AG04450 (cell line): ENCODE data around the gene UGP2. TPM values are rescaled to one million over a fixed set of nuclear protein-coding genes. Genes with fewer than 3 reads are reported as not detected.

Experiments used
- CTCF ChIA-PET: fragments of 300-600, 350-600 bp; formaldehyde crosslinking; extraction: SDS; loops from one replicate; lab custom pipeline; 2022; ENCODE audit warnings: antibody characterized with exemption, inconsistent platforms; lab: Charles Lee
- POLR2A ChIA-PET: fragments of 350-600 bp; formaldehyde crosslinking; extraction: SDS; loops from one replicate; lab custom pipeline; 2021; ENCODE audit warnings: antibody characterized with exemption, inconsistent platforms; lab: Yijun Ruan, JAX
- DNase-seq: peaks from one replicate; pipeline ENCODE4 v3.0.0-alpha.2; 2011; ENCODE audit warnings: low read depth, low spot score
- H3K27ac ChIP-seq: one replicate; pipeline ENCODE4 v1.5.1; 2012; ENCODE audit warnings: low read depth, low read length, control low read depth
- H3K27me3 ChIP-seq: one replicate; pipeline ENCODE4 v1.6.0; 2012; ENCODE audit warnings: low read length; ENCODE audit not compliant: control insufficient read depth, insufficient read depth
- H3K4me3 ChIP-seq: 2 replicates; pipeline ENCODE4 v1.5.1; 2011; ENCODE audit warnings: mild to moderate bottlenecking, low read depth, low read length, control low read depth
- H3K9me3 ChIP-seq: 2 replicates; pipeline ENCODE4 v1.5.1; 2012; ENCODE audit warnings: low read length; ENCODE audit not compliant: control insufficient read depth, insufficient read depth
- polyA plus RNA-seq: library from polyadenylated mRNA; depleted of rRNA; stranded (reverse); fragments of >200 nt; gene quantifications from 2 replicates; pipeline ENCODE4 v1.2.3, GENCODE V29; 2011
- TF ChIP-seq, protein P1 (sequence below): IDR thresholded peaks from 2 replicates; pipeline ENCODE4 v1.5.1; 2011; ENCODE audit warnings: low read depth, low read length, control low read depth, inconsistent platforms

The UGP2 gene
- polyA plus RNA-seq, 1 experiment = 121 TPM

DNA sequence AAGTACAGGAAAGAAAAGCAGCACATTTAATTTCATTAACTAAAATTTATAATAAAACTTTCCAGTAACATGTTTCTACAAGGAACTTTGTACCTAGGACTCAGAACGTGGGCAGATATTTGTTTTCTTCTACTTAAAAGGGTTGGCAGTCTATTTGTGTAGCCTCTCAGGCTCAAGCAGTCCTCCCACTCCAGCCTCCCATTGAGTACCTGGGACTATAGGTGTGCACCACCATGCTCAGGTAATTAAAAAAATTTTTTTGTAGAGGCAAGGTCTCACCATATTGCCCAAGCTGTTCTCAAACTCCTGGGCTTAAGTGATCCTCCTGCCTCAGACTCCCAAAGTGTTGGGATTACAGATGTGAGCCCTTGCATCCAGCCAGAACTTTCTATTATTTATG lies 36.8 kb downstream of the UGP2 start:
- Histone ChIP-seq H3K27me3 (no peaks in the 10 kb centered on the region), H3K27ac (no peak overlapping the region), H3K9me3 (no peaks in the 10 kb centered on the region; the same call in 1 of the 2 replicates), H3K4me3 (no peak overlapping the region)
- ChIA-PET CTCF (interaction anchor here (0.8 kb wide), 1 partner anchor 17 kb away, joined by 5 read pairs; no protein-coding TSS in a partner anchor), POLR2A (no interaction called here)
- TF ChIP-seq, protein P1, sequence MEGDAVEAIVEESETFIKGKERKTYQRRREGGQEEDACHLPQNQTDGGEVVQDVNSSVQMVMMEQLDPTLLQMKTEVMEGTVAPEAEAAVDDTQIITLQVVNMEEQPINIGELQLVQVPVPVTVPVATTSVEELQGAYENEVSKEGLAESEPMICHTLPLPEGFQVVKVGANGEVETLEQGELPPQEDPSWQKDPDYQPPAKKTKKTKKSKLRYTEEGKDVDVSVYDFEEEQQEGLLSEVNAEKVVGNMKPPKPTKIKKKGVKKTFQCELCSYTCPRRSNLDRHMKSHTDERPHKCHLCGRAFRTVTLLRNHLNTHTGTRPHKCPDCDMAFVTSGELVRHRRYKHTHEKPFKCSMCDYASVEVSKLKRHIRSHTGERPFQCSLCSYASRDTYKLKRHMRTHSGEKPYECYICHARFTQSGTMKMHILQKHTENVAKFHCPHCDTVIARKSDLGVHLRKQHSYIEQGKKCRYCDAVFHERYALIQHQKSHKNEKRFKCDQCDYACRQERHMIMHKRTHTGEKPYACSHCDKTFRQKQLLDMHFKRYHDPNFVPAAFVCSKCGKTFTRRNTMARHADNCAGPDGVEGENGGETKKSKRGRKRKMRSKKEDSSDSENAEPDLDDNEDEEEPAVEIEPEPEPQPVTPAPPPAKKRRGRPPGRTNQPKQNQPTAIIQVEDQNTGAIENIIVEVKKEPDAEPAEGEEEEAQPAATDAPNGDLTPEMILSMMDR = no peak
- DNase-seq = no peak

DNA sequence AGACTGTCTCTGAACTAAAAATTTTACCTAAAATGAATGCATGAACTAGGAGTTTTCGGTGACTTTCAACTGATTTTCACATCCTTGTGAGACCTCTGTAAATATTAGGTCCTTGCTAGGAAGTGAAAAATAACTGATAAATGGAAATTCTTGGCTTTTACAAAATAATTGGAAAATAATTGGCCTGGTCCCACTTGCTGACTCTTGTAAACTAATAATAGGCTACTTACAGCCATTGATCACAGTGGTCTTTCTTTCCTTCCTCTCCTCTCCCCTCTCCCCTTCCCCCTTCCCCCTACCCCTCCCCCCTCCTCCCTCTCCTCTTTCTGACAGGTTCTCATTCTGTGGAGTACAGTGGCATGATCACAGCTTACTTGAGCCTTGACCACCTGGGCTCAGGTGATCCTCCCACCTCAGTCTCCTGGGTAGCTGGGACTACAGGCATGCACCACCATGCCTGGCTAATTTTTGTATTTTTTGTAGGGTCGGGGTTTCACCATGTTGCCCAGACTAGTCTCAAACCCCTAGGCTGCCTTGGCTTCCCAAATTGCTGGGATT lies 38.3 kb downstream of the UGP2 start:
- no peak overlapping the region for H3K4me3 ChIP-seq
- TF ChIP-seq, protein P1 = no peak
- DNase-seq = no peak
- no peaks in the 10 kb centered on the region for H3K9me3 ChIP-seq
- CTCF ChIA-PET = interaction anchor here (1.1 kb wide), 1 partner anchor 13 kb away, joined by 3 read pairs; no protein-coding TSS in a partner anchor
- POLR2A ChIA-PET = no interaction called here
- no peak overlapping the region for H3K27ac ChIP-seq
- no peaks in the 10 kb centered on the region for H3K27me3 ChIP-seq

DNA sequence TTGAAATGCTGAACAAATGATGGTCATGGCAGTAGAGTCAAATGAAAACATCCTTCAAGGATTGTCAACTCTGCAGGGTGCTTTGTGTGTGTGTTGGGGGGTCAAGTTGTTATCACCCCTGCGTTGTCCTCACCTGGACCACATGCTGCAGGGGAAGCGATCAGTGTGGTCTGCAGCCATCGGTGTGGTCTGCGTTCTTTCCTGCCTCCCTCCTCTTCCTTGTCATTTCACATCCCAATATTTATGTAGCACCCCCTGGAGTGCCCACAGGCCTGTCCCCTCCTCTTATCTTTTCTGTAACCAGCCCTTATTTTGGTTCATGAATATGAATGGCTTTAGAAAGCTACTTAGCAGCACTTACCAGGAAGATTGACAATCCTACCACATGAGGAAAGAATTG lies 38.9 kb downstream of the UGP2 start:
- POLR2A ChIA-PET = no interaction called here
- TF ChIP-seq, protein P1 = no peak
- no peak overlapping the region for H3K27ac ChIP-seq
- H3K27me3 ChIP-seq = no peaks in the 10 kb centered on the region
- DNase-seq = no peak
- CTCF ChIA-PET = no interaction called here
- H3K9me3 ChIP-seq = no peaks in the 10 kb centered on the region
- H3K4me3 ChIP-seq = no peak overlapping the region

DNA sequence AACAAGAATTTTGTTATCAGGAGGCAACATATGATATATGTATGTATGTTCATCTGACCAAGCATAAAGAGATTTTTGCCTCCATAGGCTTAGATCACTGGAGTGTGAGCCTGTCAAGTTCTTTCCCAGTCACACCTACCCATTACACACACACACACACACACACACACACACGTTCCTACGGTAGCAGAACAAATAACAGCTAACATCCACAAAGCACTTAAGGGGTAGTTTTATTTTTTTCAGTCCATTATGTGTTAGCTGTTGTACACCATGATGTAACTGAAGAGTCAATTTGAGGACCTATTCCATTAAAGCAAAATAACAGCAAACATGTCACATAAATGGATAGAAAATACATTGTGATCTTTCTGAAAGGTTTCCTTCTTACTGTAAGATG lies 39.5 kb downstream of the UGP2 start:
- Histone ChIP-seq H3K9me3 (no peaks in the 10 kb centered on the region), H3K4me3 (no peak overlapping the region), H3K27me3 (no peaks in the 10 kb centered on the region), H3K27ac (no peak overlapping the region)
- POLR2A ChIA-PET = no interaction called here
- TF ChIP-seq, protein P1 = no peak
- CTCF ChIA-PET = interaction anchor here (0.6 kb wide), 1 partner anchor 37 kb away, joined by 4 read pairs; no protein-coding TSS in a partner anchor
- DNase-seq = no peak

DNA sequence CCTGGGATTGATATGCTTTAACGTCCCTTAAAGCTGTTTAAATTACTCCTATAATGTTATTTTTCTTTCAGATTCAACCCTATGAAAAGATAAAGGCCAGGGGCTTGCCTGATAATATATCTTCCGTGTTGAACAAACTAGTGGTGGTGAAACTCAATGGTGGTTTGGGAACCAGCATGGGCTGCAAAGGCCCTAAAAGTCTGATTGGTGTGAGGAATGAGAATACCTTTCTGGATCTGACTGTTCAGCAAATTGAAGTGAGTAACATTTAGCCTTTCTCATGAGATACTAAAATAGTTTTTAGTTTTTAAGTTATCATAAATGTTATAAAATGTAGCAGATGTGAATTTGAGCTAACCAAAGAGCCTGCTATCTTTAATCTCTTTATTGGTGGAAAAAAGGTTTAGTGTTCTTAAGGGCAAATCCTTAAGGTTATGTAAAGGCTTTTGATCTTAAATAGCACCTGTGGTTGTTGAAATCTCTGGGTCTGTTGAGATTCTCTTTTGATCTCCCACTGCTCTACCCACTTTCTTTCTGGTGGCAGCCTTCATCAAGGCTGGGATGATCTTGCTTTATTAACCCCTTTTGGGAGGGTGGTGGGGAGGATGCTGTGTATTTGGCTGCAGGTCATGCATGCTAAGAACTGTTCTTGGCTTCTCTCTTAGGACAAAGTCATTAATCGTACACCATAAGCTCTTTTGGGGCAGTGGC lies 40.9 kb downstream of the UGP2 start:
- H3K27me3 ChIP-seq = no peaks in the 10 kb centered on the region
- H3K4me3 ChIP-seq = no peak overlapping the region
- DNase-seq = no peak
- H3K9me3 ChIP-seq = no peaks in the 10 kb centered on the region
- TF ChIP-seq, protein P1 = no peak
- ChIA-PET POLR2A (no interaction called here), CTCF (interaction anchor here (1.1 kb wide), 1 partner anchor 21 kb away, joined by 3 read pairs; no protein-coding TSS in a partner anchor)
- no peak overlapping the region for H3K27ac ChIP-seq
